Activated CD4-positive, alpha-beta T cell treated with anti-CD3 and anti-CD28 coated beads for 4 hours (primary cell): ENCODE results near the gene PDE4DIP.
"Not testable (repeated sequence)": the region's sequence is repeated elsewhere in the genome, so short reads cannot be mapped to it uniquely, and the experiment has no call there.

Source experiments
- DNase-seq, 2 donors: peaks; one replicate each; pipeline ENCODE4 v3.0.0-alpha.2; 2020

PDE4DIP gene

GRCh38 chr1:148923798-148924197 lies 79.6 kb downstream of the PDE4DIP start:
- DNase-seq, result not testable (repeated sequence)

GRCh38 chr1:148927645-148928044 lies 83.4 kb downstream of the PDE4DIP start:
- not testable (repeated sequence) for DNase-seq

DNA sequence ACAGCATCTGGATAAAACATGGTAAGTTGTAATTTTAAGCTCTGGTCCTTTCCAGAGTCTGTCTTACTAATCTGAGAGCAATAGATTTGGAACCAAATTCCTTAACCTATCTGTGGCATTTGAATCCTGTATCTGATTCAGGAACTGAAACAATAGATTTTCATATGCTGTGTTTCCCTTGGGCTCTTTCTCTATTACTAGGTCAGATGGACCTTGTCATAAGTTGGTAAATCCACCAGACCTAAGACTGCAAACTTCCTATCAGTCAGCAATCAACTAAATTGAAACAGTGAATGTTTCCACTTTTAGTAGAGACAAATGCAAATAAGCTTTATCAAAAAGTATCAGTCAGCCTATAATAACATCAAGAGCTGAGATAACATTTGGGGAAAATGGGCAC lies 85.0 kb downstream of the PDE4DIP start:
- not testable (repeated sequence) for DNase-seq

DNA sequence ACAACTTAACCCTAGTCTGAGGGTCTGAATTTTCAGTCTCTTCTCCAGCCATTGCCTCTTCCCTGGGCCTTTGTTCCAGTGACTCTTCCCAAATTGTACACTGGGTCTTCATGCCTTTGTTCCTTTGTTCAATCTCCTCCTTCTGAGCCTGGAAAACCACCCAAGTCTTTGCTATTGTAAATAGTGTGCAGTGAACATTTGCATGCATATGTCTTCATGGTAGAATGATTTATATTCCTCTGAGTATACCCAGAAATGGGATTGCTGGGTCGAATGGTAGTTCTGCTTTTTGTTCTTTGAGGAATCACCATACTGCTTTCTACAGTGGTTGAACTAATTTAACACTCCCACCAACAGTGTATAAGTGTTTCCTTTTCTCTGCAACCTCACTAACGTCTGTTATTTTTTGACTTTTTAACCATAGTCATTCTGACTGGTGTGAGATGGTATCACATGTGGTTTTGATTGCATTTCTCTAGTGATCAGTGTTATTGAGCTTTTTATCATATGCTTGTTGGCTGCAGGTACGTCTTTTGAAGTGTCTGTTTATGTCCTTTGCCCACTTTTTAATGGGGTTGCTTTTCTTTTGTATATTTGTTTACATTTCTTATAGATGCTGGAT lies 91.3 kb downstream of the PDE4DIP start:
- DNase-seq, result not testable (repeated sequence)

DNA sequence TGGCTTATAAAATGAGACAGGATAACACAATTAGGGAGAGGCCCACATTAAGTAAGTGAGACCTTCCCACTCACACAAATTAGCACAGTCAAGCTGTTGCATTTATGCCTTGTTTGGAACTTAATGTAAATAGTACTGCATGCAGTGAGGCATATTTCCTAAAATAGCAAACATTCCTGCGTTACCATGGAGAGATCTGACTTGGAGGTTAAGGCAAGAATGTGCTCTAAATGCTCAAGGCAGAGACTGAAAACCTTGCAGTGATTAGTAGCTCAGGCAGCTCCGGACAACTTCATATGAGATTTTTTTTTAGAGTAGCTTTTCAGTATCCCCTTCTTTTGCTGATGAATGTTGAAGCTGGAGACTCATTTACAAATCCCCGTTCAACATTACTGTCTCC lies 98.7 kb downstream of the PDE4DIP start:
- not testable (repeated sequence) for DNase-seq

DNA sequence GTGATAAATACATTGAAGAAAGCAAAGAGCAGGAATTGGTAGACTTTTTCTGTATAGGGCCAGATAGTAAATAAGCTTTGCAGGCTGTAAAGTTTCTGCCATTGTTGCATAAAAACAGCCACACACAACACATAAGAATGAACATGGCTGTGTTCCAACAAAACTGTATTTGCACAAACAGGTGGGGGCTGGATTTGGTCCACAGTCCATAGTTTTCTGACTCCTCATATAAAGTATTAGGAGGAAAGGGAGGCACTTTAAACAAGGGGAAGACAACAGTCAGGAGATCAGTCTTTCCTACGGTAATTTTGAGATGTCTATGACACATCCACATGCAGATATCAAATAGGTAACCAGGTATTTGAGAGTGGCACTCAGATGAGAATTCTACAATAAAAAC lies 100.9 kb downstream of the PDE4DIP start:
- not testable (repeated sequence) for DNase-seq

GRCh38 chr1:148948768-148949167 lies 104.5 kb downstream of the PDE4DIP start:
- not testable (repeated sequence) for DNase-seq

DNA sequence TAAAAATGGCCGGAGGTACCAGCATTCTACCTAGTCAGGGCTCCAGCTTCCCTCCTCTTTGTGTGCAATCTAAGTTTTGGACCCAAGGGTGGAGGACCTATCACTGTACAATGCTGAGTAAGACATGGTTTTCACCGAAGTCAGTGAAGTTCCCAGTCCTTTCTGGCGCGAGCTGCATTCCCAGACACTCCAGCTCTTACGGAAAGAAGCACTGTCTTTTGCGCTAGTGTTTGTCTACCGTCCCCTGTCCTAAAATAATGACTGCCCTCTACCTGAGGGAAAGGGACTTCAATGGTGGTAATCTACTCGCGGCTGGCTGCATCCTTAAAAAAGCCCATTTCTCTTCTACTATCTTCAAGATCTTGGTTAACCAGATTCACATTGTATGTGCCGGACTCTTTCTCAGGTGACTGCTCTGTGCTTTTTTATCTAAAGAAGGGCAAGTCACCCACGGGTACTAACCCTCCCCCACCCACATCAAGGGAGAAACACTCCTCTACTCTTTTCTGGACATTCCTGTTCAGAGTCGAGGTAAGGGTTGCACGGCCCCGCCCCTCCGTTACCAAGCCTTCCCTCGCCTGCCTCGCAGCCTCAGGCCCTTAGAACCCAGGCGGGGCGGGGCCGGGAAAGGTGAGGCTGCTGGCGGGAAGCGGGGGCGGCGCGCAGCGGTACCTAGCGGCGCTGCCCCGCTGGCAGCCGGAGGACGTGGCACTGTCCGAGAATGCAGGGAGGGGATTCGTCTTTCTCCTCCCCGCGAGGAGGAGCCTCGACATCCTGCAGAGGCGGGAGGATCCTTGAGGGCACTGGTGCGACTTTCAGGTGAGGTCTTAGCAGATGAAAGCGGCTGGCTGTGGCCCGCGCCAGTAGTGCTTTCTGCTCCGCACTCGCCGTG lies 107.4 kb downstream of the PDE4DIP start:
- DNase-seq, result peak; percentile 59 to 63

DNA sequence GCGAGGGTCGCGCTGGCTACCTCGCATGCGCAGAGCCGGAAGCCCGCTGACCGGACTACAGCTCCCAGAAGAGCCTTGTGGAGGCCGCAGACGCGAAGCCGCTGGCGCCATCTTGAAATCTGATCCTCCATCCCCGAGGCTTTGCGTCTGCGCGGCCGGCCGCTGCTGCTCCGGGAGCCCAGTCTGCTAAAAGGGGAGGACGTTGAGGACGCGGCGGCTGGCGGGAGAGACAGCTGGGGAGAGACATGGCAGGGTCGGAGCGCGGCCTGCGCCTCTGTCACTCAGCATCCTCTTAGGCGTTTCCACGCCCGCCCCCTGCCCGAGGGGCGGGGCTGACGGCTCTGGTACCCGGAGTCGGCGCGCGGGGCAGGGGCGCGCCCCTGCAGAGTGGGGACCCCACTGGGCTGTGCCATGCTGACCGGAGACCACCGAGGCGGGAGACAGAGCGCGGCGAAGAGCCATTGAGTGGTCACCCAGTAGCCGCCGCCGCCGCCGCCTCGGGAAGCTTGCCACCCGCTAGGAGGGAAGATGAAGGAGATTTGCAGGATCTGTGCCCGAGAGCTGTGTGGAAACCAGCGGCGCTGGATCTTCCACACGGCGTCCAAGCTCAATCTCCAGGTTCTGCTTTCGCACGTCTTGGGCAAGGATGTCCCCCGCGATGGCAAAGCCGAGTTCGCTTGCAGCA lies 108.2 kb downstream of the PDE4DIP start:
- peak; percentile 37 to 40 for DNase-seq

DNA sequence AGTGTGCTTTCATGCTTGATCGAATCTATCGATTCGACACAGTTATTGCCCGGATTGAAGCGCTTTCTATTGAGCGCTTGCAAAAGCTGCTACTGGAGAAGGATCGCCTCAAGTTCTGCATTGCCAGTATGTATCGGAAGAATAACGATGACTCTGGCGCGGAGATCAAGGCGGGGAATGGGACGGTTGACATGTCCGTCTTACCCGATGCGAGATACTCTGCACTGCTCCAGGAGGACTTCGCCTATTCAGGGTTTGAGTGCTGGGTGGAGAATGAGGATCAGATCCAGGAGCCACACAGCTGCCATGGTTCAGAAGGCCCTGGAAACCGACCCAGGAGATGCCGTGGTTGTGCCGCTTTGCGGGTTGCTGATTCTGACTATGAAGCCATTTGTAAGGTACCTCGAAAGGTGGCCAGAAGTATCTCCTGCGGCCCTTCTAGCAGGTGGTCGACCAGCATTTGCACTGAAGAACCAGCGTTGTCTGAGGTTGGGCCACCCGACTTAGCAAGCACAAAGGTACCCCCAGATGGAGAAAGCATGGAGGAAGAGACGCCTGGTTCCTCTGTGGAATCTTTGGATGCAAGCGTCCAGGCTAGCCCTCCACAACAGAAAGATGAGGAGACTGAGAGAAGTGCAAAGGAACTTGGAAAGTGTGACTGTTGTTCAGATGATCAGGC lies 108.8 kb downstream of the PDE4DIP start:
- peak in 1 of 2 donors; percentile 11 for DNase-seq

GRCh38 chr1:148953730-148954129 lies 109.5 kb downstream of the PDE4DIP start:
- not testable (repeated sequence) for DNase-seq

DNA sequence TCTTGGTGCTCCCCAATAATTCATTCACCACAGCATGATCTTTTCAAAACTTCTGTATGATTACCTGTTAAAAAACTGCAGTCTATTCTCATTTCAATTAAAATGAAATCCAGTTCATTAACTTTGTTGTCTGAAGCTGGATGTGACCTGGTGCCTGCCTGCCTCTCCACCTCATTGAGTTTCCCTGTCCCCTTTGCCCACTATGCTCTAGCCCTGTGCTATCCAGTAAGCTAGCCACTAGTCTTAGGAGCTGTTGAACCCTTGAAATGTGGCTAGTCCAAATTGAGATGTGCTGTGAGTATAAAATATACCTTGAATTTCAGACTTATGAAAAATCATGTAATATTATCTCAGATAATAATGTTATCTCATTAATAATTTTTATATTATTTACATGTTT lies 114.1 kb downstream of the PDE4DIP start:
- not testable (repeated sequence) for DNase-seq

DNA sequence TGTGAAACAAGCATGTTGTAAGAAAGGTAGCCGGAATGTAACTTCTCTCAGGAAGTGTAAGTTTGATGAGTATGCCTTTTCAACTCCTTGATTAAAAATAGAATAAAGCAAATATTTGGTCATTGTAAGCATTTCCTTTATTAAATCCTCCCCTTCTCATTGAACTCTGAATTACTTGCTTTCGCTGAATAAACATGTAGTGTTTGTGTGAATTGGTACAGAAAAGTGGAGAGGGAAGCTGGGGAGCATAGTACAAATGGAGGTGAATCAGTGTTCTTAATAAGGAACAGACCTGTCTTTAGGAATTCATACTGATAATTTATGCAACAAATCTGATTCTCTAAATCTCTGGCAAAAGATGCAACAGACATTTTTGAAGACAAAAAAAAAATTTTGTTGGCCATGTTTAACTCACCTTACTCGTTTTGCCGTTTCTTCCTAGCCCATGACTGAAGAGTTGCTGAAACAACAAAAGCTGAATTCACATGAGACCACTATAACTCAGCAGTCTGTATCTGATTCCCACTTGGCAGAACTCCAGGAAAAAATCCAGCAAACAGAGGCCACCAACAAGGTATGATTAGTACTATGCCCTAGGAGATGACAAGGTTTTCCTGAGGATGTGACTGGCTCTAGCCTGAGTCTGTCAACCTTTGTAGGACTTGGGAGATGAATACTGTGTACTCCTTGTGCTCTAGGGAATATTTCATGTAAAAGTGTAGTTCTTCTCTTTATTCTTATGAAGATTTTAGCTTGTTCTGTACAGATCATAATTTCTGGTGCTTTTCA lies 116.2 kb downstream of the PDE4DIP start:
- not testable (repeated sequence) for DNase-seq

- not testable (repeated sequence) for DNase-seq
These were observed 118.1 kb downstream of the PDE4DIP start for GRCh38 chr1:148962127-148962857.

- not testable (repeated sequence) for DNase-seq
These were observed 121.9 kb downstream of the PDE4DIP start for GRCh38 chr1:148966084-148966483.

DNA sequence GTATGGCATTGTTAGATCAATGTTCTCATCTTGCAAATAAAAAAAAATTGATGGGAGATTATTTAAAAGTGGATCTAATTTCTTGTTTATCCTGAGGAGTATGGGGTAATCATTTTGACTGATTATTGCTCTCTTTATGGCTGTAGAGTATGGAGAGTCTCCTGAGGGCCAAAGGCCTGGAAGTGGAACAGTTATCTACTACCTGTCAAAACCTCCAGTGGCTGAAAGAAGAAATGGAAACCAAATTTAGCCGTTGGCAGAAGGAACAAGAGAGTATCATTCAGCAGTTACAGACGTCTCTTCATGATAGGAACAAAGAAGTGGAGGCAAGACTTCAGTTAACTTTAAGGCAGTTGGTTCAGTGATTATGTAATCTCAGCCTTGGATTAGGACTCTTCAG lies 123.4 kb downstream of the PDE4DIP start:
- not testable (repeated sequence) for DNase-seq

GRCh38 chr1:148968682-148969081 lies 124.5 kb downstream of the PDE4DIP start:
- not testable (repeated sequence) for DNase-seq

- DNase-seq, result not testable (repeated sequence)
These were observed 124.9 kb downstream of the PDE4DIP start for GRCh38 chr1:148969126-148969525.

DNA sequence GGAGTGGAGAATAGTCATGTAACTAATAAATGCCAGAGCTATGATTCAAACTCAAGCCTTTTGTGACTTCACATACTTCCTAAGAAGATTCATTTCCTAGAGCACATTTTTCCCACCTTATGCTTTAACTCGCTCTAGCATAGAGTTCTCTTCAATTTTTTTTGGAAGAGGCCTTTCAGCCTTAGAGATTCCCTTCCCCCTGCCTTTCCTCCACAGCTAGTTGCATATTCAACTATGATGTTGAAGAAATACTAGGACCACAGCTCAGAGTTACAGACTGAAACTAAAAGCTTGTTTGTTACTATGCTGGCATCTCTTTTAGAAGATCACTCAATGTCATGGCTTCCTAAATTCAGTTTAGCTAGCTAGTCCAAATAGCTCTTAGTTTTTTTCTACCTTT lies 131.2 kb downstream of the PDE4DIP start:
- not testable (repeated sequence) for DNase-seq

GRCh38 chr1:148975866-148976537 lies 131.8 kb downstream of the PDE4DIP start:
- not testable (repeated sequence) for DNase-seq

GRCh38 chr1:148977785-148978184 lies 133.6 kb downstream of the PDE4DIP start:
- not testable (repeated sequence) for DNase-seq
